ENCODE results near the gene SLC22A12.
A peak's percentile ranks its signal among the peaks of the same experiment; 100 is the strongest.

SLC22A12 gene

GRCh38 chr11:64590763-64591221, at the start of gene SLC22A12:
SLC22A12 (plus strand) TSS chr11:64591220; CDS start chr11:64591557, 337 bp downstream.
- TF ChIP-seq CTCF (conservative IDR thresholded peaks at IDR 0.05; ENCODE audit: low read depth, low read length), result no peak
- DNase-seq (ENCODE audit: low read depth), result no peak
- no peak within 1 kb of the TSS for H3K4me3 ChIP-seq (ENCODE audit: low read length)

- no peak for TF ChIP-seq CTCF (conservative IDR thresholded peaks at IDR 0.05; ENCODE audit: low read depth, low read length)
- no peak for DNase-seq (ENCODE audit: low read depth)
- H3K4me3 ChIP-seq (ENCODE audit: low read length), result no peak overlapping the region
Observed at GRCh38 chr11:64542172-64543125, 48.6 kb upstream of the SLC22A12 start.

- DNase-seq (ENCODE audit: low read depth), result no peak
- H3K4me3 ChIP-seq (ENCODE audit: low read length), result no peak overlapping the region
- TF ChIP-seq CTCF (conservative IDR thresholded peaks at IDR 0.05; ENCODE audit: low read depth, low read length), result no peak
Observed at GRCh38 chr11:64543818-64544217, 47.2 kb upstream of the SLC22A12 start.

DNA sequence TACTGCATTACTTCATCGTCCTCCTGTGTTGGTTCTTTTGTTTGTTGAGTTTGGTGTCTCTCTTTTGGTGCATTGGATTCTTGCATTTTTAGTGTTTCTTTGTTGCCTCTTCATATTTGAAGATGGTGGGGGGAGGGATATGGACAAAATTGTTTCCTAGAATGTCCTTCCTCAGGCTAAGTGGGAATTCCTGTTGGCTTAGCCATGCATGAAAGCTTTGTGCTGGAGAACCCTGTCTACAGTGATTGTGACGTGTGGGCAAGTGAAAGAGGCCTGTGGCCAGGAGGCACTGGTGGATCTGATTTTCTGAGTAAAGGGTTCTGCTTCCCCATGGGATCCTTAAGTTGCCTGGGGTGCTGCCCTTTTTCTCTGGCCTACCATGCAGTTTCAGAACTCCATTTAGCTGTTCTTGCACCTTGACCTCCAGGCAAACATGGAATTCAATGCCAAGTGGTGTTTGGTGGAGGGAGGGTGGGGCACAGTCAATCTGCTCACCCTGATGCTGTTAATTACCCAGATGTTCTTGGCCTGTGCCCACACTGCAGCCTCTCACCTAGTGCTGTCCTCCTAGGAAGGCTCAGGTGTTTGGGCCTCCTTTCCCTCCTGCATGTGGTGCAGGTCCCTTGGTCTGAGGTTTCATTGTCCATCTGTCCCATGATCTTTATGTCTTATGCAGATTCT, 46.3 kb upstream of the SLC22A12 start:
- no peak for DNase-seq (ENCODE audit: low read depth)
- TF ChIP-seq CTCF (conservative IDR thresholded peaks at IDR 0.05; ENCODE audit: low read depth, low read length), result no peak
- no peak overlapping the region for H3K4me3 ChIP-seq (ENCODE audit: low read length)

DNA sequence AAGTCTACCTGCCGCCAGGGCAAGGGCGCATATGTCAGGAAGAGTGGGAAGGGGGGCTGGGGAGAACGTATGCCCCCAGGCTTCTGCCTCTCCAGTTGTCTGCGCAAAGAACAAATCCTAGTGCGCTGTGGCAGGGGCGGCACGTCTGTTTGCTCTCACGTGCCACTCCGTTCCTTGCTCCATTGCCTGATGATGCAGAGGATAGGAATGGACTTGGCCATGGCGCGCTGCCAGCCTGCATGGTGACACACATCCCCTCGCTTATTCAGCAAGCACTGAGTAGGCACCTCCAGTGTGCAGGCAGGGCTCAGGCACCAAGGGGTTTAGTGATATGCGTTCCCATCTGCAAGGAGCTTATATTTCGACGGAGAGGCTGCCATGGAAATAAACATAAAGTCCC, 45.4 kb upstream of the SLC22A12 start:
- no peak overlapping the region for H3K4me3 ChIP-seq (ENCODE audit: low read length)
- DNase-seq (ENCODE audit: low read depth), result peak; percentile 45
- no peak for TF ChIP-seq CTCF (conservative IDR thresholded peaks at IDR 0.05; ENCODE audit: low read depth, low read length)

- no peak for DNase-seq (ENCODE audit: low read depth)
- no peak overlapping the region for H3K4me3 ChIP-seq (ENCODE audit: low read length)
- TF ChIP-seq CTCF (conservative IDR thresholded peaks at IDR 0.05; ENCODE audit: low read depth, low read length), result no peak
Observed at GRCh38 chr11:64546176-64546575, 44.8 kb upstream of the SLC22A12 start.
